GF-D8 (cell line): ENCODE results near the gene SLC6A1.

ENCODE experiments used
- DNase-seq: peaks from one replicate; lab custom pipeline; 2025; lab: John Stamatoyannopoulos, UW

SLC6A1 gene

DNA sequence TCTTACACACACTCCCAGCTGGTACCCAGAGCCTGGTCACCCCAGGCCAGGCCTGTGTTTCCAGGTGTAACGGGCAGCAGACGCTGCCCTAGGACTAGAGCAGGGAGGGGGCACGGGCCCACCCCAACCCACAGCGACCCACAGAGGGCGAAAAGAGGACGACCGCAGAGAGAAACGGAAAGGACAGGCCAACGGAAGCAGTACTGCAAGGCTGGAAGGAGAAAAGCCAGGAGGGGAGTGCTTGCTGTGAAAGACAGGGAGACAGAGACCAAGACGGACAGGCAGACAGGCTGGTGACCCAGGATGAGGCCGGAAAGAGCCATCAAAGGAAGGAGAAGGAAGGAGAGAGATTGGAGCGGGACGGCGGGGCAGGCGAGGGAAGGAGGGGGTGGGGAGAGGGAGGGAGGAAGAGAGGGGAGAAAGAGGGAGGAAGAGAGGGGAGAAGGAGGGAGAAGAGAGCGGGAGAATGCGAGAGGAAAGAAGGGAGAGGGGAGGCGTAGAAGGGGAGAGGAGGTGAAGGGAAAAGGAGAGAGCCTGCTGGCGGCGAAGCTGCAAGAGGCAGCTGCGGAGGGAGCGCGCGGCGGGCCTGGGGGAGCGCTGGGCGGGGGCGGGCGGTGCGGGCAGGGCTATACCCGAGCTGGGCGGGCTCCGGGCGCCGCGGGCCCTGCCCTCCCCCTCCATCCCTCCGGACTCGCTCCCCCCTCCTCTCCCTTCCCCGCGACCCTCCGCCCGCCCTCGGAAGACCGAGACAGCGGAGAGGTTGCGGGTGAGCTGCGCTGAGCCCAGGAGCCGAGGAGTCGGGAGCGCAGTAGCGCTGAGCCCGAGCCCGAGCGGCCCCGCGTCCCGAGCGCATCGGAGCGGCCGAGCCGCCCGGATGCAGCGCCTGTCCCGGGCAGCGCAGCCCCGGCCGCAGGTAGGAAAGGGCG is at the start of gene SLC6A1:
SLC6A1 (plus strand) TSS at position 732 of the 926 bp plus-strand sequence. CDS start 24,464 bp downstream, outside the sequence.
- no peak for DNase-seq

- no peak for DNase-seq
Measured at GRCh38 chr3:10944866-10945265, 47.7 kb upstream of the SLC6A1 start.

DNA sequence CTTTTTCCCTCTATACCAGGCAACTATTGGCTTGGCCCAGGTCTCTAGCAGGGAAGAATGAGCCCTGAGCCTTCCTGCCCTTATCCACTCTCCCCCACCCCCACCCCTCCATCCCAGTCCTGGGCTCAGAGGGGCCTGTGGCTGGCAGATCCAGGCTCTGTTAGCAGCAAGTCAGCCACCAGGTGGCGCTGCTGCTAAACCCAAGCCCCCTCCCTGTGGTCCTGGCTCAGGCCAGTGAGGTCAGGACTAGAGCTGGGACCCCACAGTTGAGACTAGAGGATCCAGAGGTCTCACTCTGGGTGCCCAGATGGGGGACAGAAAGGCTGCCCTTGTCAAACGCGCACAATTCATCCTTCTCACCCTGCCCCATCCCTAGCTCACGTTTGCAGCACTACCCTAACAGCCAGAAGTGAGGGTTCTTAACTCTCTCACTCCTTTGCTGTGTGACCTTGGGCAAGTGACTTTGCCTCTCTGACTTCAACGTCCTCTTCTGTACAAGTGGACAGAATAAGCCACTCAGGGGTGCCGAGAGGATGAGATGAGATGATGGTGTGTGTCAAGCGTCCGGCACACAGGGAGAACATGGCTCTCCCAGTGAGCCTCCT is 46.8 kb upstream of the SLC6A1 start:
- no peak for DNase-seq

DNA sequence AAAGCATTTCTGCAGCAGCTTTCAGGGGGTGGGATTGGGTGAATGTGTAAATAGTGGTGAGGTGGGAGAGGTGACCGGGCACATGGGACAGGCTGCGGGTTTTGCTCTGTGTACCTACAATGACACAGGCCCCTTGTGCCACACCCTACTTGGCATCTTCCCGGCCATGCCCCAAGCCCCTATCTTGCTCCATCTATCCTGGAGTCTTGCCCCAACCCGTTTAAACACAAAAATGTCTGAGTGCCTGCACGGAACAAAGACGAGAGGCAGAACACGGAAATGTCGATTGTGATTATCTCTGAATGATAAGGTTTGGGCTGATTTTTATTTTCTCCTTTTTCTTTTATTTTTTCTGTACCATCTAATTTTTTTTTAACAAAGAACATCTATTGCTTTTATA is 46.0 kb upstream of the SLC6A1 start:
- DNase-seq = no peak

DNA sequence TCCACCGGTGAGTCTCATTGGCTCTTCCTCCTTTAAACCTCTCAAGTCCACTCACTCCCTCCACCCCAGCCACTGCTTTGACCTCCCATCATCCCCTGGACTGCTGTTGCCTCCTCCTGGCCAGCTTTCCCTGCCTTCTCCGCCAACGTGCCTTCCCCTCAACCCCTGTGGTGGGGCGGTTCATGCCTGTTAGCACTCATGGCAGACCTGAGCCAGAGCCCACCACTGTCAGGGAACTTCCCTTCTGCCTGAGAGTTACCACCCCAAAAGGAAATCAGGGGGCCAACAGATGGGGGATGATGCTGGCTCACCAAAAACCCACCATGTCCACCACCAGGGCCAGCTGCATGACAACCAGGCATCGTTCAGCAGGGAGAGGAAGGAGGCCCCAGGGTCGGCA is 44.2 kb upstream of the SLC6A1 start:
- DNase-seq = no peak

GRCh38 chr3:10949197-10949596 is 43.4 kb upstream of the SLC6A1 start:
- DNase-seq = no peak

- no peak for DNase-seq
Measured at GRCh38 chr3:10950476-10951294, 41.9 kb upstream of the SLC6A1 start.

- DNase-seq = no peak
Measured at GRCh38 chr3:10951295-10951926, 41.1 kb upstream of the SLC6A1 start.

- DNase-seq = no peak
Measured at GRCh38 chr3:10952525-10952924, 40.0 kb upstream of the SLC6A1 start.

DNA sequence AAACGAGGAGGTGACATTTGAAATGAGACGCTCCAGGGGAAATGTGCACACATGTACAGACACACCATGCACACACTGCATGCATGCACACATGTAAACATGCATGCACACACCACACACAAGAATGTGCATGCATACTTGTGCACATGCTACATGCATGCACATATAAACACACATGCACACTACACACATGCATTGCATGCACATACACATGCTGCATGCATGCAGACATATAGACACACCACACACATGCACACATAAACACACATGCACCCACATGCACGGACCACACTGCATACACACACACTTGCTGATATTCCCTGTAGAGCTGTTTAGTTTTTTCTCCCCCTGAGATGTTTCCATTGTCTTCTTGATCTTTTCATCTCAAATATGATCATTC is 37.8 kb upstream of the SLC6A1 start:
- DNase-seq = no peak

GRCh38 chr3:10955711-10956453 is 36.7 kb upstream of the SLC6A1 start:
- DNase-seq = no peak

DNA sequence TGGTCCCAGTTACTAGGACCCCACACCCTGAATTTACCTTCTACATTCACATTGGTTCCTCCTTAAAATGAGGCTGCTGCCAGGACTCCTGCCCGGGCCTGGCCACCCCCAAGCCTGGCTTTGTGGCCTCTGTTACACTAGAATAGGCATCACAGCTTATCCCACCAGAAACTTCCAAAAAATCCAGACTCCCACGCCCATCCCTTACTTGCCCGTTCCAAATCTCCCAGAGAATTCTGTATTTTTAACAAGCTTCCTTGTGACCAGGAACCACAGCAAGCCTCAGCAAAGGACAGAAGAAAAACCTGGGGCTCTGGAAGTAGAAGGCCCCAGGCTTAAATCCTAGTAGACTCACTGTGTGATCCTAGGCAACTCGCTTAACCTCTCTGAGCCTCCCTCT is 36.0 kb upstream of the SLC6A1 start:
- no peak for DNase-seq

DNA sequence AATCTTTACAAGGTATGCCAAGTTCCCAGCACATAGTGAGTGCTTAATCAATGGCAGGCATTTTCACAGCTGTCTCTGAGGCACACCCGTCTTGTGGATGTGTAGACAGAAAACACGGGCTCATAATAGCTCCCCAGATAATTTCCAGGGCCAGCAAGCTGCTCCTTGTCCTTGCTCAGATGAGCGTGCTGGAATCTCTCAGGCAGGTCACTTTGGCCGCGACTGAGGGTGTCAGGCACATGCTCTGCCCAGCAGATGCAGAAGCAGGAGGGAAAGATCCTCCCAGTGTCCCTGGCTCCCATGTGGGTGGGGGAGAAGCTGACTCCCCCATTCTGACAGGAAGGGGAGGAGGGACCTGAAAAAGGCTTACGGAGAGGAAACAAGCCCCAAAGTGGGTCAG is 35.6 kb upstream of the SLC6A1 start:
- no peak for DNase-seq

- peak; percentile 29 for DNase-seq
Measured at GRCh38 chr3:10957976-10958749, 34.4 kb upstream of the SLC6A1 start.

- DNase-seq = no peak
Measured at GRCh38 chr3:10960255-10960654, 32.3 kb upstream of the SLC6A1 start.

DNA sequence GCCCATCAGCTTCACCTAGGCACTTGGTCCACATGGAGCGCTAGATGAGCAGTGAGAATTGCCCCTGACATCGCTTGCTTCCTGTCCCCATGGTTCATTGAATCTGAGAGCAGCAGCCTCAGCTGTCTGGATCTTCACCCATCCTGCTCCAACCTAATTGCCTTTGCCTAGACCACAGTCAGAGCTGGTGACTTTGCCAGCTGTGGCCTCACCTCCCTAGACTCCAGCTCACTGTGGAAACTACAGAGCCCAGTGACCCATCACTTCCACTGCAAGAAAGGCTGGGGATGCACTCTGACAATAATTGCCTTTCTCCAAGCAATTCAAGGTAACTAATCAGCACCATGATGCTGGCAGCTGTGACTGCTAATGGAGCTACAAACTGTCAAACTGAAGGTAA is 30.6 kb upstream of the SLC6A1 start:
- no peak for DNase-seq

GRCh38 chr3:10962481-10963036 is 30.0 kb upstream of the SLC6A1 start:
- DNase-seq = no peak

DNA sequence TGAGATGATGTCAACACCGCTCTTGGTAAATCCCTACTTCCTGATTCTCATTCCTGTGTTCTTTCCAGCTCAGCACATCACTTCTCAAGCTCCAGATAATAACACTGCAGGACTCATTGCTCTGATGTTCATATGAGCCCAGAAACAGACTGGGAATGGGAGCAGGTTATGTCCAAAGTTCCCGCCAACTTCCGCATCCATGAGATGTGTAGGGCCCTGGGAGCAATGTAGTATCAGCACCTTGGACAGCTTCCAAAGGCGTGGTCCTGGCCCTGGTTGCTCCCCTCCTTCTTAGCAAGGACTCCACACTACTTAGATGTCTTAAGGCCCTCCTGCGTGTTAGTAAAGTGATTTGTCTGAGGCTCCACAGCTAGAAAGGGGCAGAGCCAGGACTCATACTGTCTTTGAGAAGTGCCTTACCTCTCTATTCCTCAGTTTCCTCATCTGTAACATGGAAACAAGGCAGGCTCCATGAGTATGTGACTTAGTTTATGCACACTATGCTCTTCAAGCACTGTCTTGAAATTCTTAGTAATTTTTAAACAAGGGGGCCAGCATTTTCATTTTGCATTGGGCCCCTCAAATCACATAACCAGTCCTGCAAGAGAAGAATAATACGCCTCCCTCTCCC is 27.9 kb upstream of the SLC6A1 start:
- no peak for DNase-seq

DNA sequence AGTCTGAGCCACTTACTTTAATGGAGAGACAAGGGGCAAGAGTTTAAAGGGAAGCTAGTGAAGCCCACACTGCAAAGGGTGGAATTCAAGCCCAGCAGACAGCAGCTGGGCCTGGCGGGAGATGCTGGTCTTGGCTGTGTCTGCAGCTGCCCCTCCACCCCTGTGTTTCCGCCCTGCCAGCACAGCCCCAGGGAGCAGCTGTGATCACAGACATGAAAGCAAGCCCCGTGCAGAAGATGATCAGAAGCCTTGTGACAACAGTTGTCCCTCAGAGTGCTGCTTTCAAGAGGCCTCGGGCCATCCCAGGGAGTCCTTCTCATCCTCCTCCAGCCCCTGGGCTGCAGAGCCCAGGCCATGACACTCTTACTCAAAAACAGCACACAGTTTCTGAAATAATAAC is 24.1 kb upstream of the SLC6A1 start:
- DNase-seq = no peak
